ENCODE data around the gene CCNE1.

DNA sequence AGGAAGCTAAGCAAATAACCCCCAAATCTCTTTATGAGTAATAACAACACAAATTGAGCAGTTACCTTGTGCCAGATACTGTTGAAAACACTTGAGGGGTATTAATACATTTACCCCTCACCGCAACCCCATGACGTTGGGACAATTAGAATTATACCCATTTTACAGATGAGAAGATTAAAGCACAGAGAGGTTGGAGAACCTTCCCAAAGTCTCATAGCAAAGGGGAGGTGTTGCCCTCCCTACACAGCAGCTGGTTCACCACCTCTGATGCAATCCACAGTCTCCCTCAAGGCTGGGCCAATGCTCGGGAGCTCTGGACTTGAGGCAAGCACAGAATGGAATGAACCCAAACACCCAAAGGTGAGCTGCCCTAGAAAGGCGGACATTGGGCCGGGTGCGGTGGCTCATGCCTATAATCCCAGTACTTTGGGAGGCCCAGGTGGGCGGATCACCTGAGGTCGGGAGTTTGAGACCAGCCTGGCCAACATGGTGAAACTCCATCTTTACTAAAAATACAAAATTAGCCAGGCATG is 3.9 kb upstream of the CCNE1 start:
- TF ChIP-seq, protein P1, sequence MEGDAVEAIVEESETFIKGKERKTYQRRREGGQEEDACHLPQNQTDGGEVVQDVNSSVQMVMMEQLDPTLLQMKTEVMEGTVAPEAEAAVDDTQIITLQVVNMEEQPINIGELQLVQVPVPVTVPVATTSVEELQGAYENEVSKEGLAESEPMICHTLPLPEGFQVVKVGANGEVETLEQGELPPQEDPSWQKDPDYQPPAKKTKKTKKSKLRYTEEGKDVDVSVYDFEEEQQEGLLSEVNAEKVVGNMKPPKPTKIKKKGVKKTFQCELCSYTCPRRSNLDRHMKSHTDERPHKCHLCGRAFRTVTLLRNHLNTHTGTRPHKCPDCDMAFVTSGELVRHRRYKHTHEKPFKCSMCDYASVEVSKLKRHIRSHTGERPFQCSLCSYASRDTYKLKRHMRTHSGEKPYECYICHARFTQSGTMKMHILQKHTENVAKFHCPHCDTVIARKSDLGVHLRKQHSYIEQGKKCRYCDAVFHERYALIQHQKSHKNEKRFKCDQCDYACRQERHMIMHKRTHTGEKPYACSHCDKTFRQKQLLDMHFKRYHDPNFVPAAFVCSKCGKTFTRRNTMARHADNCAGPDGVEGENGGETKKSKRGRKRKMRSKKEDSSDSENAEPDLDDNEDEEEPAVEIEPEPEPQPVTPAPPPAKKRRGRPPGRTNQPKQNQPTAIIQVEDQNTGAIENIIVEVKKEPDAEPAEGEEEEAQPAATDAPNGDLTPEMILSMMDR (IDR thresholded peaks at IDR 0.05; ENCODE audit: borderline replicate concordance, extremely low read depth, low read length, poor library complexity, severe bottlenecking): no peak
- TF ChIP-seq EZH2 (IDR thresholded peaks at IDR 0.05; ENCODE audit: borderline replicate concordance, low read depth, low read length, severe bottlenecking): no peak

All from DND-41 (cell line).